KMS-11 (cell line): ENCODE data around the gene CCDC43.
A peak's percentile ranks its signal among the peaks of the same experiment; 100 is the strongest.
"Not testable (repeated sequence)": the region's sequence is repeated elsewhere in the genome, so short reads cannot be mapped to it uniquely, and the experiment has no call there.

Experiments used
- H2AFZ ChIP-seq: fragments of 200-600 bp; sonication (generic); 2 replicates; pipeline ENCODE4 v1.6.1; 2016; ENCODE audit warnings: antibody characterized with exemption, mixed run types, low read depth
- H3K27ac ChIP-seq: fragments of 200-600 bp; sonication (generic); 2 replicates; pipeline ENCODE4 v1.6.1; 2016; ENCODE audit warnings: mild to moderate bottlenecking, mixed run types
- H3K27me3 ChIP-seq: fragments of 200-600 bp; sonication (generic); 2 replicates; pipeline ENCODE4 v1.6.1; 2017; ENCODE audit warnings: mild to moderate bottlenecking, low read depth, mixed run types, moderate library complexity; ENCODE audit not compliant: insufficient read depth
- H3K36me3 ChIP-seq: fragments of 200-600 bp; sonication (generic); 2 replicates; pipeline ENCODE4 v1.6.1; 2017; ENCODE audit warnings: mild to moderate bottlenecking, mixed run types; ENCODE audit not compliant: insufficient read depth
- H3K4me1 ChIP-seq: fragments of 200-600 bp; sonication (generic); 2 replicates; pipeline ENCODE4 v1.6.1; 2016; ENCODE audit warnings: mild to moderate bottlenecking, low read depth, mixed run types; ENCODE audit not compliant: poor library complexity, severe bottlenecking
- H3K4me2 ChIP-seq: fragments of 200-600 bp; sonication (generic); 2 replicates; pipeline ENCODE4 v1.7.0; 2016; ENCODE audit warnings: mild to moderate bottlenecking, mixed run types
- H3K4me3 ChIP-seq: fragments of 200-600 bp; sonication (generic); IDR thresholded peaks from 2 replicates; pipeline ENCODE4 v1.6.1; 2017; ENCODE audit warnings: low read depth, low read length, mixed read lengths; ENCODE audit not compliant: insufficient read depth
- H3K79me2 ChIP-seq: fragments of 200-600 bp; sonication (generic); 2 replicates; pipeline ENCODE4 v1.6.1; 2016; ENCODE audit warnings: low read depth, mixed run types; ENCODE audit not compliant: insufficient read depth
- H3K9ac ChIP-seq: fragments of 200-600 bp; sonication (generic); 2 replicates; pipeline ENCODE4 v1.6.1; 2016; ENCODE audit warnings: mild to moderate bottlenecking, mixed run types
- H4K20me1 ChIP-seq: fragments of 200-600 bp; sonication (generic); 2 replicates; pipeline ENCODE4 v1.6.1; 2016; ENCODE audit warnings: mild to moderate bottlenecking, mixed run types; ENCODE audit not compliant: insufficient read depth
- TF ChIP-seq, protein P1 (sequence below): fragments of 200-600 bp; sonication (generic); conservative IDR thresholded peaks from 2 replicates; pipeline ENCODE4 v1.6.1; 2017; ENCODE audit warnings: low read depth, mild to moderate bottlenecking, antibody characterized with exemption, low read length, moderate library complexity, mixed read lengths

Gene CCDC43

DNA sequence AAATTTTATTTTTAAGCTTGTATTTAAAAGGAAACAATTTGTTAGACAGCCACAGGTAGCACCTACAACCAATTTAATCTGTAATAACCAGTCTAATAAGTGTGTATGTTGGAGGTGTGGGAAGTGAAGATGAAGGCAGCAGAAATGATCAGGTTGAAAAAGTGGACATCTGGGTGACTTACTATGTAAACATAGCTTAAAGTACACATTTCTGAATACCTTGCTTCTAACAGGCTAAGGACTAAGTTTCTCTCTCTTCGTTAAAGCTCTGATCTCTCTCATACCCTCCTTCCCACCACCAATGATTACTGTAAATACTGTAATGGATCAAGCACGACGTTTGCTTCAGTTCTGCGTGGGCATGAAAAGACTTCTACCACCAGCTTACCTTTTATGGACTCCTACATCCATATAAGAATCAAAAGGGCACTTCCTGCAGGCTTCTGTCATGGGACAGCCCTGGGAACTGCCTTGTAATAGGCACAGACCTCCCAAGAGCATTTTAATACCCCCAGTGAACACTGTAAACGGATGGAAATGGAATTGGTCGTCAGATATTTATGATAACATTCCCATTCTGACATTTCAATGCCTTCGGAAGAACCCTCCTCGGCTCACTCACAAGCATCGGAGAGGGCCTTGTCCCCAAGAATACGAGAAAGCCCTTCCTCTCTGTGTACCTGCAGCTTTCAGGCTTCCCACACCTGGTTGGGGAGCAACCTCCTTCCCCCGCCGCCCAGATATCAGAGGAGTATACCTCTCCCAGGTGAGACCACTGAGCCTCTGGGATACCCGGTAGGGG is 700 bp downstream of the CCDC43 start:
- TF ChIP-seq, protein P1, sequence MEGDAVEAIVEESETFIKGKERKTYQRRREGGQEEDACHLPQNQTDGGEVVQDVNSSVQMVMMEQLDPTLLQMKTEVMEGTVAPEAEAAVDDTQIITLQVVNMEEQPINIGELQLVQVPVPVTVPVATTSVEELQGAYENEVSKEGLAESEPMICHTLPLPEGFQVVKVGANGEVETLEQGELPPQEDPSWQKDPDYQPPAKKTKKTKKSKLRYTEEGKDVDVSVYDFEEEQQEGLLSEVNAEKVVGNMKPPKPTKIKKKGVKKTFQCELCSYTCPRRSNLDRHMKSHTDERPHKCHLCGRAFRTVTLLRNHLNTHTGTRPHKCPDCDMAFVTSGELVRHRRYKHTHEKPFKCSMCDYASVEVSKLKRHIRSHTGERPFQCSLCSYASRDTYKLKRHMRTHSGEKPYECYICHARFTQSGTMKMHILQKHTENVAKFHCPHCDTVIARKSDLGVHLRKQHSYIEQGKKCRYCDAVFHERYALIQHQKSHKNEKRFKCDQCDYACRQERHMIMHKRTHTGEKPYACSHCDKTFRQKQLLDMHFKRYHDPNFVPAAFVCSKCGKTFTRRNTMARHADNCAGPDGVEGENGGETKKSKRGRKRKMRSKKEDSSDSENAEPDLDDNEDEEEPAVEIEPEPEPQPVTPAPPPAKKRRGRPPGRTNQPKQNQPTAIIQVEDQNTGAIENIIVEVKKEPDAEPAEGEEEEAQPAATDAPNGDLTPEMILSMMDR: no peak
- Histone ChIP-seq H3K4me1 (peaks cover 26% of the 10 kb centered on the region), H4K20me1 (no peaks in the 10 kb centered on the region), H3K4me3 (peak overlapping the region; percentile 34), H3K79me2 (peaks cover 23% of the 10 kb centered on the region; the same call in 1 of the 2 replicates), H3K27me3 (no peaks in the 10 kb centered on the region), H3K36me3 (no peaks in the 10 kb centered on the region; the same call in 1 of the 2 replicates), H3K27ac (peak overlapping the region; percentile 66), H3K4me2 (peak overlapping the region; percentile 91), H3K9ac (peak overlapping the region; percentile 76), H2AFZ (peak overlapping the region; percentile 92)

DNA sequence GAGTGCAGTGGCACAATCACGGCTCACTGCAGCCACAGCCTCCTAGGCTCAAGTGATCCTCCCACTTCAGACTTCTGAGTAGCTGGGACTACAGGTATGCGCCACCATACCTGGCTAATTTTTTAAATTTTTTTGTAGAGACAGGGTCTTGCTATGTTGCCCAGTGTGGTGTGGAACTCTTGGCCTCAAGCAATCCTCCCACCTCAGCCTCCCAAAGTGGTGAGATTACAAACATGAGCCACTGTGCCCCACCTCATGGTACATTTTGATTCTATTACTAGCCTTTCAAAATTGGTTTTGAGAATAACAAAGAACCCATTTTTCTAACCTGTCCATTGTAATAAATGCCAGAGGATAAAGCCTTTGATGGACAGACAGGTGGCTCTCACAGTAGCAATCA is 1.4 kb downstream of the CCDC43 start:
- Histone ChIP-seq H2AFZ (no peak overlapping the region), H3K4me3 (no peak overlapping the region), H3K9ac (peak overlapping the region; percentile 76; the same call in 1 of the 2 replicates), H3K36me3 (no peaks in the 10 kb centered on the region; the same call in 1 of the 2 replicates), H3K4me1 (peaks cover 26% of the 10 kb centered on the region), H3K4me2 (peak overlapping the region; percentile 91), H4K20me1 (no peaks in the 10 kb centered on the region), H3K27ac (no peak overlapping the region), H3K79me2 (peaks cover 23% of the 10 kb centered on the region; the same call in 1 of the 2 replicates), H3K27me3 (no peaks in the 10 kb centered on the region)
- TF ChIP-seq, protein P1: no peak

DNA sequence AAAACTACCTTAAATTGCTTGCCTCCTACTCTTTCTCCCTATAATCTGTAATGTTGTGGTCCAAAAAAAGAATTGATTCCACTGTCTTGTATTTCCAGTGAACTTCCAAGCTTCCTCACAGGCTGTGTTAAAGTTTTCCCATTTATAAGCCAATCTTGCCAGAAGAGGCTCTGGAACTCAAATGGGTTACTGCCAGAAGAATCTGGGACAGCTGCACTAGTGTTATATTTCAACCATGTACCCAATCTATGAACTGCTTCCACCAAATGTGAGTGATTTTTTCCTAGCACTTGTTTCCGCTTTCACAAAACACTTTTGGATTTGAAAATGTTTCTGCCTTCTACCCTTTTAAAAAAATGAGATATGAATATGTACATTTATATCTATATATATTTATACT is 1.8 kb downstream of the CCDC43 start:
- TF ChIP-seq, protein P1: no peak
- no peak overlapping the region for H2AFZ ChIP-seq
- no peaks in the 10 kb centered on the region for H4K20me1 ChIP-seq
- H3K4me3 ChIP-seq: no peak overlapping the region
- no peak overlapping the region for H3K27ac ChIP-seq
- H3K9ac ChIP-seq: no peak overlapping the region
- H3K79me2 ChIP-seq: peaks cover 23% of the 10 kb centered on the region; the same call in 1 of the 2 replicates
- no peaks in the 10 kb centered on the region; the same call in 1 of the 2 replicates for H3K36me3 ChIP-seq
- H3K27me3 ChIP-seq: no peaks in the 10 kb centered on the region
- H3K4me2 ChIP-seq: no peak overlapping the region
- peaks cover 26% of the 10 kb centered on the region for H3K4me1 ChIP-seq

DNA sequence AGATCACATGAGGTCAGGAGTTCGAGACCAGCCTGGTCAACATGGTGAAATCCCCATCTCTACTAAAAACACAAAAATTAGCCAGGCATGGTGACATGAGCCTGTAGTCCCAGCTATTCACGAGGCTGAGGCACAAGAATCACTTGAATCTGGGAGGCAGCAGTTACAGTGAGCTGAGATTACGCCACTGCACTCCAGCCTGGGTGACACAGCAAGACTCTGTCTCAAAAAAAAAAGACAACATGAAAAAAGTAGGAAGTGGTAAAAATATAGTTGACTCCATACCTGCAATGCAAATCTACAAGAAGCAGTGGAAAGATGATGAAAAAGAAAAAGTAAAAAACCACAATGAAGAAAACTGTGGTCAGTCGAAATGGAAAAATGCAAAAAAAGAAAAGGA is 6.3 kb downstream of the CCDC43 start:
- H4K20me1 ChIP-seq, H3K36me3 ChIP-seq, H3K4me2 ChIP-seq, H3K27ac ChIP-seq, H3K4me1 ChIP-seq, H3K9ac ChIP-seq, H3K79me2 ChIP-seq, H3K4me3 ChIP-seq, H2AFZ ChIP-seq, H3K27me3 ChIP-seq: not testable (repeated sequence)

DNA sequence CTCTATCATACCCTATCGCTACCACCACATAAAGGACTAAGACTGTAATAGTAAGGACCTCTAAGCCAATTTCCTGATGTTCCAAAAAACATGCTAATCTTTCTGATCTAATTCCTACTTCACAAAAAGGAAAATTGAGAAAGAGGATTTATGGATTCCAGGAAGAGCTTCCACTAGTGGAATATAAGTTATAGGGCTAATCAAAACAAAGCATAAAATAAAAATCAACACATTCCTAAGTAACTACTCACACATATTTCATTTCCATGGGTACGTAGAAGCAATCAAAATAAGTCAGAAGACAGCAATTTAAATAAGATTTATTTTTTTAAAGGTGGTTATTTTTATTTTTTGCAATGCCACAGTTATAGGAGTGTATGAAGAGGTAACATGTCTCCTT is 12.4 kb downstream of the CCDC43 start:
- H3K27ac ChIP-seq: no peak overlapping the region
- no peak overlapping the region for H2AFZ ChIP-seq
- H3K9ac ChIP-seq: no peak overlapping the region

More for the DNA sequence above, 12.4 kb downstream of the CCDC43 start:
- H3K27me3 ChIP-seq: no peaks in the 10 kb centered on the region
- no peaks in the 10 kb centered on the region for H3K79me2 ChIP-seq
- H3K4me3 ChIP-seq: no peak overlapping the region
- no peak overlapping the region for H3K4me2 ChIP-seq
- TF ChIP-seq, protein P1: no peak
- no peaks in the 10 kb centered on the region for H4K20me1 ChIP-seq
- H3K36me3 ChIP-seq: no peaks in the 10 kb centered on the region
- no peaks in the 10 kb centered on the region for H3K4me1 ChIP-seq
